ENCODE results near the gene CCDC102B. TPM values are rescaled to one million over a fixed set of nuclear protein-coding genes. Genes with fewer than 3 reads are reported as not detected.

Gene CCDC102B
- total and polyA plus RNA-seq, 3 donors from 2014 or later: 13.3 to 25.1 (median 14.9) TPM

DNA sequence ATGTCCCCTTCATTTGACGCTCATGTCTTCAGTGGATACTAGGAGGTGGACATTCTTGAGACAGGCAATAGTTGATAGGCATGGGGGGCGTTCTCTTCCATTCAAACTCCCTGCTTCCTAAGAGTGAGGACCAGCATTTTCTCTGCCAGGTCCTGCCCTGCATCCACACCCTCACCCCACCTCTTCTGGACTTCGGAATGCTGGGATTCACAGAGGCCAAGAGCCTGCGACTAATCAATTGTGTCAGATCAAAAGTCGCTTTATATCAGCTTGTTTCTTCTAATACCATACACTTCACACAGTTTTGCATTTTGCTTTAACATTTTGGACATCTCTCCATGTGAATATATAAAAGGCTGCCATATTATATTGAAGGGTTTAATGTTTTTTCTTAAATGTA, 210.7 kb downstream of the CCDC102B start:
- no peak for TF ChIP-seq POLR2A (IDR thresholded peaks at IDR 0.05)
- TF ChIP-seq, protein P1, sequence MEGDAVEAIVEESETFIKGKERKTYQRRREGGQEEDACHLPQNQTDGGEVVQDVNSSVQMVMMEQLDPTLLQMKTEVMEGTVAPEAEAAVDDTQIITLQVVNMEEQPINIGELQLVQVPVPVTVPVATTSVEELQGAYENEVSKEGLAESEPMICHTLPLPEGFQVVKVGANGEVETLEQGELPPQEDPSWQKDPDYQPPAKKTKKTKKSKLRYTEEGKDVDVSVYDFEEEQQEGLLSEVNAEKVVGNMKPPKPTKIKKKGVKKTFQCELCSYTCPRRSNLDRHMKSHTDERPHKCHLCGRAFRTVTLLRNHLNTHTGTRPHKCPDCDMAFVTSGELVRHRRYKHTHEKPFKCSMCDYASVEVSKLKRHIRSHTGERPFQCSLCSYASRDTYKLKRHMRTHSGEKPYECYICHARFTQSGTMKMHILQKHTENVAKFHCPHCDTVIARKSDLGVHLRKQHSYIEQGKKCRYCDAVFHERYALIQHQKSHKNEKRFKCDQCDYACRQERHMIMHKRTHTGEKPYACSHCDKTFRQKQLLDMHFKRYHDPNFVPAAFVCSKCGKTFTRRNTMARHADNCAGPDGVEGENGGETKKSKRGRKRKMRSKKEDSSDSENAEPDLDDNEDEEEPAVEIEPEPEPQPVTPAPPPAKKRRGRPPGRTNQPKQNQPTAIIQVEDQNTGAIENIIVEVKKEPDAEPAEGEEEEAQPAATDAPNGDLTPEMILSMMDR (IDR thresholded peaks at IDR 0.05): no peak
- Histone ChIP-seq H3K4me1 (no peaks in the 10 kb centered on the region), H3K27me3 (no peaks in the 10 kb centered on the region), H3K4me3 (no peak overlapping the region), H3K36me3 (ENCODE audit: low read depth, missing control alignments) (no peaks in the 10 kb centered on the region), H3K9me3 (no peaks in the 10 kb centered on the region), H3K27ac (no peak overlapping the region)
- WGBS, 2 donors: 91 to 95% methylated on average over 5 of the region's 5 CpGs
- DNase-seq: no peak
- intact Hi-C loops (cut with DNase I; ENCODE audit: low total_unique reads): no loop called here

DNA sequence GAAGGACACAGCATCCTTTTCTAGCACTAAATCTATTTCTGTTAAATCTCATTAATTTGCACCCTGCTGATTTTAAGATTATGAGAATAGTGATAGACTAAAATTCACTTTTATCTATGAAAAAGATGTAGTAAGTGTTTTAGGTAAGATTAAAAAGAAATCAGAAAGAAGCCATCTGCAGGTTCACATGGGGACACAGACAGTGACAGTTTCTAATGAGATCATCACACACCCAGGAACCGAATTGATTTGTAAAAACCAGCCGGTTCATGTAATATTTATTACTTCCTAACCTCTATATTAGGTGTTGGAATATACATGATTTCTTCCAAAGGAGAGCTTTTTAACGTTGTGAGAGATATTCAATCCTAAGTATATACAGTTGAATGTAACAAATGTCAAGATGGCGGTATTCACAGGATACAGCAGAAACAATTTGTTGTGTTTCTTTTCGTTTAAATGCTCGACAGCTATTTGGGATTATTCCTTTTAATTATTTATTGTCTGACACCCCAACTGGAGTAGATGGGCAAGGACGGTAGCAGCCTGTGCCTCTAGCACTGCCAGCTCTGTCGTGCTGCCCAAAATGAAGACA, 223.4 kb downstream of the CCDC102B start:
- Histone ChIP-seq H3K4me1 (no peaks in the 10 kb centered on the region), H3K36me3 (ENCODE audit: low read depth, missing control alignments) (no peaks in the 10 kb centered on the region), H3K4me3 (no peak overlapping the region), H3K27ac (no peak overlapping the region), H3K9me3 (no peaks in the 10 kb centered on the region), H3K27me3 (no peaks in the 10 kb centered on the region)
- intact Hi-C loops (cut with DNase I; ENCODE audit: low total_unique reads): no loop called here
- WGBS, 2 donors: 75 to 80% methylated on average over 8 of the region's 8 CpGs
- no peak for DNase-seq
- TF ChIP-seq POLR2A (IDR thresholded peaks at IDR 0.05): no peak
- TF ChIP-seq, protein P1 (IDR thresholded peaks at IDR 0.05): no peak

DNA sequence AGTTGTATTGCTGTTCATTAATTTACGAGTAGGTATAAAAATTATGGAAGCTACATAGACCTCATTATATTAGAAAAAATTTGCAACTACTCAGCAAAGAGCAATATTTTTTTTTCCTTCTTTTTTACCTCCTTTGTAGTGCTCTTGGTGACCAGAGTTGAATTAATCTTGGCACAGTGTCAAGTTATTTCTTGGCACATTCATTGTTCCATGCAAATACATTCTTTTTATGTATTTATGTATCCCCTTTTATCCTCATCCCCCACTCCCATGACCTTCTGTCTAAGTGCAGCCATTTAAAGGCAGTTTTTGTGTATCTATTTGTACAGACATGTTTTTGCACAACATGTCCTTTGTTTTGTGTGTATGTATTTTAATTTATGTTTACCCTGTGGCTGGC, 224.5 kb downstream of the CCDC102B start:
- no peak for DNase-seq
- Histone ChIP-seq H3K36me3 (ENCODE audit: low read depth, missing control alignments) (no peaks in the 10 kb centered on the region), H3K27ac (no peak overlapping the region), H3K4me3 (no peak overlapping the region), H3K9me3 (no peaks in the 10 kb centered on the region), H3K4me1 (no peaks in the 10 kb centered on the region), H3K27me3 (no peaks in the 10 kb centered on the region)
- intact Hi-C loops (cut with DNase I; ENCODE audit: low total_unique reads): no loop called here
- 76 to 88% methylated on average over 1 of the region's 1 CpG for WGBS, 2 donors
- TF ChIP-seq, protein P1 (IDR thresholded peaks at IDR 0.05): no peak
- TF ChIP-seq POLR2A (IDR thresholded peaks at IDR 0.05): no peak

DNA sequence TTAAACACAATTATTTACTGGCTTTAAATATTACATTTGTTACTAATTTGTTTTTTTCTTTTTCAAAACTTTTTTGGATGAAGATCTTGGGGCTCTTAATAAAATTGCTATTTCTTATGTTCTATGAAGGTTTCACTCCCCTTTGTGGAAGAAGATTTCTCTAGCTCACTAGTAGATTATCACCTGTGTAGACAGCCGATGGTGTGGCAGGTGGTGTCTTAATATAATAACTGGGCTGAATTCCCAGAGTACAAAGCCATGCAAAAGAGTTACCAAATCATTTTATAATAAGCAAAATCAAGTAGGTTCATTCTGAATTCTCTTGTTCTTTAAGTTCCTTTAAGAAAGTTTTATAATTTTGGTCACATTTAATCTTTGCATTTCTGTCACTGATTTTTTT, 233.7 kb downstream of the CCDC102B start:
- no peak for TF ChIP-seq POLR2A (IDR thresholded peaks at IDR 0.05)
- TF ChIP-seq, protein P1 (IDR thresholded peaks at IDR 0.05): no peak
- WGBS, 2 donors: 92 to 93% methylated on average over 1 of the region's 1 CpG

DNA sequence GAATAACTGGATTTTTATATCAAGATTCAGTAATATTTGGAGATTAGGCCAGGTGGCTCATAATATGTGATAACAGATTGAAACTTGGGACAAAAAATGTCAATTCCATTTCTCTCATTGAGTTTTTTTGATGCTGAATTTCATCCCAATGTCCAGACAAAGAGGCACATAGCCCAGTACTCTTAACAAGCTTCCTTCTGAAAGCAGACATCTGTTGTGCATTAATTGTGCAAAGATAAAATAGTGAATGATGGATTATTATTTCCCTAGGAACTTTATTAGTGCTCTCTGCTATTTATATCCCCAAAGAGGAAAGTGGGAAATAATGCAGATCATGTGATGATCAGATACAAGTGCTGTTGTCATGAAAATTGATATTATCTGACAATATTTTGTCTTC, 234.1 kb downstream of the CCDC102B start:
- no peaks in the 10 kb centered on the region for H3K9me3 ChIP-seq
- no peak overlapping the region for H3K4me3 ChIP-seq
- H3K27me3 ChIP-seq: no peaks in the 10 kb centered on the region
- intact Hi-C loops (cut with DNase I; ENCODE audit: low total_unique reads): no loop called here
- TF ChIP-seq, protein P1 (IDR thresholded peaks at IDR 0.05): no peak
- TF ChIP-seq POLR2A (IDR thresholded peaks at IDR 0.05): no peak
- H3K27ac ChIP-seq: no peak overlapping the region
- H3K36me3 ChIP-seq (ENCODE audit: low read depth, missing control alignments): no peaks in the 10 kb centered on the region
- H3K4me1 ChIP-seq: no peaks in the 10 kb centered on the region
- DNase-seq: no peak

More for the DNA sequence above, 233.7 kb downstream of the CCDC102B start:
- Histone ChIP-seq H3K4me1 (no peaks in the 10 kb centered on the region), H3K36me3 (ENCODE audit: low read depth, missing control alignments) (no peaks in the 10 kb centered on the region), H3K27me3 (no peaks in the 10 kb centered on the region), H3K27ac (no peak overlapping the region), H3K9me3 (no peaks in the 10 kb centered on the region), H3K4me3 (no peak overlapping the region)
- DNase-seq: no peak
- intact Hi-C loops (cut with DNase I; ENCODE audit: low total_unique reads): no loop called here

All from testis (tissue), 3 donors.